HG03064 (cell line): ENCODE data around the gene CKAP2L.

Source experiments
- ATAC-seq: cut with Tn5 transposase; IDR thresholded peaks from one replicate; pipeline ENCODE4 v1.9.1; 2021; ENCODE audit warnings: low read depth; ENCODE audit not compliant: unreplicated experiment

Gene CKAP2L

GRCh38 chr2:112793449-112793978, 29.1 kb upstream of the CKAP2L start:
- no peak for ATAC-seq

- ATAC-seq, result no peak
Observed at GRCh38 chr2:112792419-112792818, 28.0 kb upstream of the CKAP2L start.

- ATAC-seq, result no peak
Observed at GRCh38 chr2:112791693-112792230, 27.4 kb upstream of the CKAP2L start.

- no peak for ATAC-seq
Observed at GRCh38 chr2:112791019-112791418, 26.6 kb upstream of the CKAP2L start.

- no peak for ATAC-seq
Observed at GRCh38 chr2:112790305-112790704, 25.9 kb upstream of the CKAP2L start.

GRCh38 chr2:112789186-112789585, 24.8 kb upstream of the CKAP2L start:
- no peak for ATAC-seq

- ATAC-seq, result no peak
Observed at GRCh38 chr2:112788653-112789052, 24.2 kb upstream of the CKAP2L start.

GRCh38 chr2:112787729-112788393, 23.5 kb upstream of the CKAP2L start:
- no peak for ATAC-seq

GRCh38 chr2:112787294-112787693, 22.9 kb upstream of the CKAP2L start:
- ATAC-seq, result no peak

- ATAC-seq, result no peak
Observed at GRCh38 chr2:112784199-112785189, 20.1 kb upstream of the CKAP2L start, which contains the start of gene IL1A. IL1A (minus strand) TSS chr2:112784493; CDS start chr2:112783770, 723 bp downstream.

GRCh38 chr2:112783187-112783714, 18.8 kb upstream of the CKAP2L start:
- no peak for ATAC-seq

- peak; percentile 79 for ATAC-seq
Observed at GRCh38 chr2:112782234-112782799, 17.9 kb upstream of the CKAP2L start.

- no peak for ATAC-seq
Observed at GRCh38 chr2:112779598-112779997, 15.2 kb upstream of the CKAP2L start.

- no peak for ATAC-seq
Observed at GRCh38 chr2:112777036-112777435, 12.6 kb upstream of the CKAP2L start.

GRCh38 chr2:112776113-112776512, 11.7 kb upstream of the CKAP2L start:
- no peak for ATAC-seq

GRCh38 chr2:112774536-112775285, 10.3 kb upstream of the CKAP2L start:
- ATAC-seq, result no peak

- no peak for ATAC-seq
Observed at GRCh38 chr2:112773556-112773955, 9.1 kb upstream of the CKAP2L start.

GRCh38 chr2:112772911-112773475, 8.6 kb upstream of the CKAP2L start:
- ATAC-seq, result no peak

- ATAC-seq, result no peak
Observed at GRCh38 chr2:112772322-112772721, 7.9 kb upstream of the CKAP2L start.
